NCI-H1436 treated with DMSO at 0.1 percent for 48 hours (cell line): ENCODE data around the gene ETAA1.
A peak's percentile ranks its signal among the peaks of the same experiment; 100 is the strongest.

Experiments
- DNase-seq: peaks from one replicate; lab custom pipeline; 2025; lab: John Stamatoyannopoulos, UW

Gene ETAA1

DNA sequence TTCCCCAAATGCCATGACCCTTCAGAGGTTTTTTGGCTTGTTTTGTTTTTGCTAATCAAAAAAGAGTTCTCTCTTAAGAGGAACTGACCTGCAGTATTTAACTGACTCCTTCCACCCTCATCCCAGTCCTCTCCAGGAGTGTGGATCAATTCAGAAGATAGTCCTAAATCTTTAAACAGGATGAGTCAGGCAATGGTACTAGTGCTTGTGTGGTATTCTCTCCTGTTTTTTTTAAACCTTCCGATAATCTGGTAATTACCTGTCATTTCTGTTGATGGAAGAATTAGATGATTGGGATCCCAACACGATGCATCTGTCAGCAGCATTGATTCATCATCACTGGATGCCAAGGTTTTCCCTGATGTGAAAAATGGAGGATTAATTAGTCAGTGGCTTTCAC is 41.2 kb downstream of the ETAA1 start:
- no peak for DNase-seq

DNA sequence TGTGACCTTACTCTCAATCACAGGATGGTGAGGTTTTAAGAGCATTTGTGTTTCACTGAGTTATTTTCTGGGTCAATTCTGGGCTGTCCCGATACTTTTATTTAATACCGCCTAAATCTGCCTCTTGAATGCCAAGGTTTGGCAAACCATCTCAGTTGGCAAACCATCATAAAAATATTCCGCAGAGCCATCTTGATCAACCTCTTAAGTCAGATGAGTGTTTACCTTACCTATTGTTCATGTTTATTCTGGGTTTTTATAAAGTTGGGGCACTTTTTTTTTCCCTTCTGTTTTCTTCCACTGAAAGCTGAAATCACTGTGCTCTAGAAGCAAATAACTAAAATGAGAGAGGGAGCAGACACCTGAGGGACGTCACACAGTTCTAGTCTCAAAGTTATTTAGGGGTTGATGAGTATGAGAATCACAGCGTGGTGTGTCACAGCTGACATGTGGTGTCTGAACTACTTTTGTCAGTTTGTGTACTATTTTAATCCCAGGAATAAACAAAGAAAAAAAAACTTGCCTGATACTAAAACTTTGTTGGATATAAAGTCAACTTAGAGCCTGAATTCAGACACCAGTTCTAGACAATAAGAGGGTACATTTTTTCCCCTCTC is 48.6 kb downstream of the ETAA1 start:
- no peak for DNase-seq

DNA sequence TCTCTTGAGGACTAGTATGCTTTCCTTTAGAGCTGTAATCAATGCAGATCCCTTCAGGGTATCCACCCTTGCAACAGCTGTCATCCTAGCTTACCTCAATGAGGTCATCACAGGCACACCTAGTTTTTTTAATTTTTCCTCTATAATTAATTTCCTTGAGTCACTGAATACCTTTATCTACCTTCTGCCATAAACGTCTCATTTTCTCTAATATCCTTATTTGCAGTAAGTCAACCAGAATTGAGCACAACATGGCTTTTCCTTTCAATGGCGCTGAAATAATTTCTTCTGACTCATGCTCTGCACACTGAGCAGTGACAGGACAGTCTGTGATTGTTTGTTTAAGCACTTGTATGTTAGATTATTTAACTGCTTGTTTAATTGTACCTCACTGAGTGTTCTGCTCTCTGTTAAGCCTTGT is 49.4 kb downstream of the ETAA1 start:
- DNase-seq, result peak; percentile 72

DNA sequence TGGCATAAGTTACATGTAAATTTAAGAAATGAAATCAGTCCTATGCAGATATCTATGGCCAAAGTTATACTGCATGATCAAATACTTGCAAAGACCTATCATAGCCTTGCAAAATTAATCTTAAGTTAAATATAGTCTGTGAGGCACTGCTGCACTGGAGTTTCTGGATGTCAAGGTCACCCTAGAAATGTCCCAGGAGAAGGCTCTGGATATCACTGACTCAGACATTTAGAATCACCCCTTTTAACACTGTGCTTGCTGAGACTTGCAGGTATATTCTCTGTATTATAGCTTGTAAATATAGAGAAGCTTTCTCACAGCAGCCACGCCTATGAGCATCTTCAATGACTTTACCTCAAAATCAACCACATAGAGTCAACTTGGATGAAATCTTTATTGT is 51.5 kb downstream of the ETAA1 start:
- no peak for DNase-seq

DNA sequence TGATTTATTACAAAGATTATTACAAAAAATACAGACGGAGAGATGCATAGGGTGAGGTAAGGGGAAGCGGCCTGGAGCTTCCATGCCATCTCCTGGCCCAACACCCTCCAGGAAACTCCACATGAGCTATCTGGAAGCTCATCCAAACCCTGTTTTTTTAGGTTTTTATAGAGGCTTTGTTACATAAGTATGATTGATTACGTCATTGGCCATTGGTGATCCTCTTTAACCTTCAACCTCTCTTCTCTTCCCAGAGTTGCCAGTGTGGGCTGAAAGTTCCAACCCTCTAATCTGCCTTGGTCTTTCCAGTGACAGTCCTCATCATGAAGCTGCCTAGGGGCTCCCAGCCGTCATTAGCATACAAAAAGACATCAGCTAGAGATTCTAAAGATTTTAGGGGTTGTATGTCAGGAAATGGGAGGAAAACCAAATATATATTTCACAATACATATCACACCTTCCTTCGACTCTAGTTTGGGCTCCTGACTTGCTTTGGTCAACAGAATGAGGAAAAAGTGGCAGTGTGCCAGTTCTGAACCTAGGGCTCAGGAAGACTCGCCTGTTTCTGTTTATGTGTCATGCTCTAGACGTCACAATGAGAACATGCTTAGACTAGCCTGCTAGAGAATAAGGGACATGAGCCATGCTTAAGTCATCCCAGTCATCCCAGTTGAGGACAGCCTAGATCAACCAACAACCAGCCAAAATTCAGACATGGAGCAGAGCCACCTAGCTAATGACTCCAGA is 54.1 kb downstream of the ETAA1 start:
- DNase-seq, result no peak

DNA sequence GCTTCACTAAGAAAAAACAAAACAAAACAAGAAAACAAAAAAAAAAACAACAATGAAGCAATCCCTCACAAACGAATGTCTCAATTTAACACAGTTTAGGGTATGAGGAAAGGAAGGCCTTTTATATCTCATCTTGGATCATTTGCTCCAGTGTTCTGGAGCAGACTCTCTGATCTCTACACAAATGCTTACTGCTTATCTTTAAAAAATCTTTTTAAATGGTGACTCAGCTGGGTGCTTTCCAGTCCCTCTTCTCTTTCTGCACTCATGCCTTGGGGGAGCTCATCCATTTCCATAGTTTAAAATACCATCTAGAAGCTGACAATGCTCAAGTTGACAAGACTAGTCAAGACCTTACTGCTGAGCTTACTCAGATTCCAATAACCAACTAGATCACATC is 56.2 kb downstream of the ETAA1 start:
- DNase-seq, result no peak

DNA sequence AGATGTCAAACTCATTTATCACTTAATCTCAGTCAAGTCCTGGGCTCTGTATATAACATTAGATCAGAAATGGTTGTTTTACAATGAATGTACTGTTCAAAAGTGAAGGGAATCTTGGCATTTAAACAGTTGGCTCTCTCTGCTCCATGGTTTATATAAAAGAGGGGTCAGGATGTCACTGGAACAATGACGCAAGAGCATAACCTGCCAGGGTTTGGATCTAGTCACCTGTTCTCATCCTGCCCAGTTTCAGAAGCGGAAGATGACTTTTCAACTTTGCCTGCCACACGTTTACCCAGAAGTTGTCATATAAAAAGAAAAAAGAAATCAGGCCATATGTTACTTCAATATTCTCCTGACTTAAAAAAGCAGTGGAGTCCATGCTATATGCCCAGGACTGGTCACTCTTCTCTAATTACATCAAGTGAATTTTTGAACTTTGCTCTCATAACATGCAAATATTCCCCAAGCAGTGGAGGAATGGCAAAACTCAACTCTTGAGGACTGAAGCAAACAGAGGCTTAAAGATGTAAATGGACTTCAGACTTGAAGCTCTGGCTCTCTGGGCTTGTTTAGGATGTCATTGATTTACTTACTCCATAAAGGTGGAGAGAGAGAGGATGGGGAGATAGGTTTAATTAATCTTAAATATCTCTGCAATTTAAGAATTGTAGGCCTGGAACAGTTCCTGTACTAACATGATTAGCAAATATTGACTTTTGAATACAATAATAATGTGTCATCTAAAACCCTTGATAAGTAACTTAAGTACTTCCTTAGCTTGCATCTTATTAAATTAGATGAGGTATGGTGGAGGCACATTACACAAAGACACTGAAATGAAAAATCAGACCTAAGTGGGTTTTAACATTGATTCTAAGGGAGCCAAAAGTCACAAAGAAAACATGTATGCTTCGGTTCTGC is 58.3 kb downstream of the ETAA1 start:
- DNase-seq, result peak; percentile 83

DNA sequence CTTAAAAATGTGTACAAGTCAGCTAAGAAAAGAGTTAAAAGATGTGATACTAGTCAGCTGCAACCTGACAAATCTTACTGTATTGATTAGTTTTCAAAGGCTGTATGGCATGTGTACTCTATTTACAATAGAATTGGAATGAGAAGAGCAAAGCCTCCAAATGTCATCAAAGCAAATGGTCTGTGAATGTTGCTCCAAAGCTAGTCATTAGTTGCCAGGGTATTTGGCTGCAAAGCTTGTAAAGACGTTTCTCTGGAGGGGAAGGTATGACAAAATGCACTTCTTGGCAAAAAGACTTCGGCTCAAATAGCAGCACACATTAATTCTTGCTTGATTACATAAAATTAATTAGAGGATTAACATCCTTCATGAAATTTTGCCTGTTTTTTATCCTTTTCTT is 59.3 kb downstream of the ETAA1 start:
- DNase-seq, result no peak

DNA sequence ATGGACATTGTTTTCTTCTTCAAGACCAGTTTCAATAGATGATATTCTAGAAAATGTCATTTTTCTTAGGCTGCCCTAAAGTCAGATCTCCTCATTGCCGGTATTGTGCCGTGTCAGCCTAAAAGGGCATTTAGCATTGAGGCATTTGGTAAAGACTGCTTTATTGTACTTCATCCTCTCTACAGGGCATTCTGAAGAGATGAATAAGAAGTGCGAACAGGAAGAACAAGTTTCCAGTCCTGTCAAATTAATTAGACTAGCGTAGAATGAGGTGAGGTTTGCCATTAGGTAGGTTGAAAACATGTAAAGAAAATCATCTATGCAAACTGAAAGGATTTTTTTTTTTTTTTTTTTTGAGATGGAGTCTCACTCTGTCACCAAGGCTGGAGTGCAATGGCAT is 60.6 kb downstream of the ETAA1 start:
- no peak for DNase-seq

DNA sequence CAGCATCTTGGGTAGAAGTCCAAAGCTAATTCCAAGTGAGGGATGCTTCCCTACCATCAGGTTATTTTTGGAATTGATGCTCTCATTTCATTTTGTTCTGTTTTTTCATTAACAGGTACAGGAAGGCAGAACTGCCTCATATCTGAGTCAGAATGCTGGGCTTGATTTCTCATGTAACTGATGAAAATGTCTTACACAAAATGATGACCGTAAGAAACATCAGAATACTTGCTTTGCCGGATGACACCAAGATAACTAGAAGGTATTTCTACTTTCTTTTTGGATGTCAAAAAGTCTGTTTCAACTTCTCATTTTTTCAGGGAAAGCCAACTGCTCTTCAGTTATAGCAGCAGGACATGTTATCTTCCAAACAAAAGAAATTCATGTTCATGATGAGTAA is 62.6 kb downstream of the ETAA1 start:
- DNase-seq, result no peak
